Hematopoietic multipotent progenitor cell treated with erythropoietin and hydrocortisone succinate and interleukin-3 and kit ligand, for 4 days (in vitro differentiated cells): ENCODE measurements around the gene CYTH4.
A peak's percentile ranks its signal among the peaks of the same experiment; 100 is the strongest.

Source experiments
- DNase-seq: peaks from one replicate; pipeline ENCODE4 v3.0.0-alpha.2; 2015

The CYTH4 gene

DNA sequence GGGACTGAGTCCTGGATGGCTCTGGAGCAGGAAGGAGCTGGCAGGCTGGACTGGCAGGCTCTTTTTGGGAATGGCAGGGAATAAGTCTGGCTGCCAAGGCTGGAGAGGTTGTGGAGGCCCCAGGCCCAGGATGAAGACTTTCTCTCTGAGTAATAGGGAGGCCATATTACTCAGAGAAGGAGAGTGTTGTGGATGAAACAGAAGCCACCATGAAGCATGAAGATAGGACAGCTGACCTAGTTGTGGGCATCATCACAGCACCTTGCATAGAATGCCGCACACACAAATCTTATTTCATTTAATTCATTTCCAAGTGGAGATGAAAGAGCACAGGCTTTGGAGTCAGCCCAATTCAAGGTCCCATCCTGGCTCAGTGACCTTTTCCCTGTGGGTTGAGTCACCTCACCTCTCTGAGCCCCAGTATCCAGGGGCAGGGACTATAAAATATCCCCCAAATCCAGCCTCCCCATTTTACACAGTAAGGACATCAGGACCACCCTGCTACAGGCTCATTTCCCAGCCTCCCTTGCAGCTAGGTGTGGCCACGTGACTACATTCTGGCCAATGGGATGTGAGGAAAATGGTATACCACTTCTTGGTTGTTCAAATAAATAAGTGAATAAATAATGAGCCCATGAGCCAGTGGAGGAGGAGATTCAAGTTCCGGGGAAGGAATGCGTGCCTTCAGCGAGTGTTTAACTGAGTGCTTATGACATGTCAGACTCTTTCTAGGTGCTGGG is 9.4 kb downstream of the CYTH4 start:
- no peak for DNase-seq

DNA sequence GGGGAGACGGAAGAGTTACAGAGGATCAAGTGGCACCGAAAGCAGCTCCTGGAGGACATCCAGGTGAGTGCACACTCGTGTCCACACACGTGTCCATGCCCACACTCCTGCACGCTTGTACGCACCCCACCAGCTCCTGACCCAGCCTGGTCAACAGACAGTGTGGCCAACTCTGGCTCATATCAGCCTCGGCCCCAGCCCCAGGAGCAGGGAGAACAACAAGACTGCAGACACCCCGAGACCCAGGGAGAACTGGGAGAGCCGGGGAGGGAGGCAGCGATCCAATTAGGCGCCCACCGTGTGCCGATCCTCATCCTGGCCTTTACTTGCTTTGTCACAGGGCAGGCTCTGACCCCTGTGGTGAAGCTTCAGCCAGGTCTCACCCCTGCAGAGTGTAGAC is 10.3 kb downstream of the CYTH4 start:
- no peak for DNase-seq

DNA sequence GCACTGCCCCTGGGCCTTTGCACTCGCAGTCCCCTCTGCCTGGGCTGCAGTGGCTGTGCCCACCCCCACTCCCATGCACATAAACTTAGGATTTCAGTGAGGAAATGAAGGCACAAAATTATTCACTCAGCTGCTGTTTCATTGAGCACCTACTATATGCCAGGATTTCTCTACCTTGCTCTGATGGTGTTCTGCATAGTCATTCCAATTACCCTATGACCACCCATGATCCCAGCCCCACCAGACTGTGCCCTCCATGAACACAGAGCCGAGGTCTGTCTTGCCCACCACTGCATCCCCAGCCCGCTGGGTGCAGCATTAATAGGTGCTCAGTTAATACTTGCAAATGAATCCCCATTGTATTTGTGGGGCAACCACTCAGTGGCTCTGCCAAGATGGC is 10.9 kb downstream of the CYTH4 start:
- DNase-seq: no peak

DNA sequence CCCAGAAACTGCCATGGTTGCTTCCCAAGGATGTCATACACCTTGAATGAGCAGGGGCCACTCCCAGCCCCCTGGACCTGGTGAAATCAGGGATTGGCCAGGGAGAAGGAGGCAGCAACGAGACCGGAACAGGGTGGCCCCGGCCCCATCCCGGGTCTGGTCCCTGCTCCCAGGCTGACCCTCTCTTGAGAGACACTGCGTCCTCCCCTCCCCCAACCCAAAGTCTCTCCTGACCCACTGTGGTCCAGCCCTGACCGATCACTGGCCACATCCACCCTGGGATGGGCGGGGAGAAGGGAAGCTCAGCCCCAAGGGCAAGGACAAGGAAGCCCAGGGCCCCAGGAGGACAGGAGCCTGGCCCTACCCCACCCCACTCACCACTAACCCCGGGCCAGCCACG is 12.4 kb downstream of the CYTH4 start:
- no peak for DNase-seq

DNA sequence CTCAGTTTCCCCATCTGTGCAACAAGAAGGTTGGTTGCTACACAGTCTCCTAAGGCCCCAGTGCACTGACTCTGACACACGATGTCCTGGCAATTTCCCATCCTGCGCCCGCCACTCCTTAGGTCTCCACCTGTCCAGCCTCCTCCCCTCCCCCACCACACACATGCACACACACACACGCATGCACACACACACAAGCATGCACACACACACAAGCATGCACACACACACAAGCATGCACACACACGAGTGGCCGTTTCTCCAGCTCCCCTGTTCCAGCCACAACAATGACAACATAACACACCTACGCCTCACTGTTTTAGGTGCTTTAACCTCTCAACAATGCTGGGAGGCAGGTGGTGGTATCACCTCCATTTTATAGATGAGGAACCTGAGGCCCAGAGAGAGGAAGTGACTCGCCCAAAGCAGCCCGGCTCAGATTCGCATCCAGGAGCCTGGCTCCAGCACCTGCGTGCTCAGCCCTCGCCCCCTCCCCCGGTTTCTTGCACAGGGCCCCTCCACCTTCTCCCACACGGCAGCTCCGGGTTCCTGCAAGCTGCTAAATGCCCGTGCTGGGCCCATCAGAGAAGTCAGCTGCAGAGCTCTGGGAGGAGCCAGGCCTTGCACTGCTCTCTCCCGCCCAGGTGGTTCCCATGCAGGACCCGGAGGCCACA is 13.0 kb downstream of the CYTH4 start:
- no peak for DNase-seq

DNA sequence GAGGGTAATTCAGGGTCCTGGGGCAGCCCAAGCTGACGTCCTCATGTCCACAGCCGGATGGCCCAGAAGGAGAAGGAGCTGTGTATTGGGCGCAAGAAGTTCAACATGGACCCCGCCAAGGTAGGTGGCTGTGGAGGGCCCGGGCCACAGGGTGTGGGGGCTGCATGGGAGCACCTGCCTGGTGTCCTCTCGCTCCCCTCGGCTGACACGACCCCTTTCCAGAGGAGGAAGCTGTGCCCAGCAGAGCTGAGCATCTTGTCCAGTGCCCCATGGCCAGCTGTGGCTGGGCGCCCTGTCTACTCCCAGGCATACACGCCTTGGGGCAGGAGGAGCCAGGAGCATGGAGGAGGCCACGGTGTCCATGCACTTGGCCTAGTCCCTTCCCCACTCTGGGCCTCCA is 13.6 kb downstream of the CYTH4 start:
- no peak for DNase-seq

DNA sequence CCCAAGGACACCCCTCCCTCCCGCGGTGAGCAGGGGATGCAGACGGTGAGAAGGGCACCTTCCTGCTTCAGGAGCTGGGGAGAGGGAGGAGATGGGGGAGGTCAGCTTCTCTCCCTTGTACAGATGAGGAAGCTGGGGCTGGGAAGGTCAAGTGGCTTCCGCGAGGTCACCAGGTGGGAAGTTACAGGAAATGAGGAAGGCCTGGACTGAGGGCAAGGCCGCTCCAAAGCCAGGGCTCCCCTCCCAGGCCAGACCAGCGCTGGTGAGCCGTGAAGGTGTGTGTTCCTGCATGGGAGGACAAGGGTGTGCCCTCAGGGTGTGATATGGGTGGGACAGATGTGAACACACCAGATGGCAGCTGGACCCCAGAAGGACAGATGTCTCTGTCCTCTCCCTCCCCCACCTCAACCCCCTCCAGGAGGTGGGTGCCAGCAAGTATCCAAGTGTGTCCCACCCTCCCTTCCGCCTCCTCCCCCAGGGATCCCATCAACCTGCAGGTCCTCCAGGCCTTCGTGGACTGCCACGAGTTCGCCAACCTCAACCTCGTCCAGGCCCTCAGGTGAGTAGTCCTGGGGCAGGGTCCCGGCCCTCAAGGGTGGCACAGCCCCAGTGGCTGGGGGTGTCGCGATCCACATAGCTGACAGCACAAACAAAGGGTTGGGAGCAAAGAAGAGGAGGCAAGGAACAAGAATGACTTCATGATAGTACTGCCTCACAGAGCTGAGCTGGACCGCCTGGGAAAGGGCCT is 16.6 kb downstream of the CYTH4 start:
- DNase-seq: no peak

DNA sequence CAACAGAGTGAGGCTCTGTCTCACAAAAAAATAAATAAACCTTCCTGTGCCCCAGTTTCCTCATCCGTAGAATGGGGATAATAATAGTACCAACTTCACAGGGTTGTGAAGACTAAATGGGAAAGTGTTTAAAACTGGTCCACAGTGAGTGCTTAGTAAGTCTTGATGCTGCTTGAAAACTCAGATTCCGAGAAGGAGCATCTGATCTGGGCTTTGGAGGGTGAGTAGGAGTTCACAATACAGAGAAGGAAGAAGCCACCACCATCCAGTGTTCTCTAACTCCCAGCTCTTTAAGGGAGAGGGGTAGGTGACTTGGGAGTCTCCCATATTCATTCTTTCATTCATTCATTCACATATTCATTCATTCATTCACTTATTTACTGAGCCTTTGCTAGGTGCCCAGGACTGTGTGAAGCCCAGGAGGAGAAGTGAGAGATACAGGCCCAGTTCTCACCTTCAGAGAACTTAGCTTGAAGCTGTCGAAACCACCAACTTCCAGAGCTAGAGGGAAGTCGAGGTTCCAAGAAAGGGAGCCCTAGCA is 17.7 kb downstream of the CYTH4 start:
- no peak for DNase-seq

DNA sequence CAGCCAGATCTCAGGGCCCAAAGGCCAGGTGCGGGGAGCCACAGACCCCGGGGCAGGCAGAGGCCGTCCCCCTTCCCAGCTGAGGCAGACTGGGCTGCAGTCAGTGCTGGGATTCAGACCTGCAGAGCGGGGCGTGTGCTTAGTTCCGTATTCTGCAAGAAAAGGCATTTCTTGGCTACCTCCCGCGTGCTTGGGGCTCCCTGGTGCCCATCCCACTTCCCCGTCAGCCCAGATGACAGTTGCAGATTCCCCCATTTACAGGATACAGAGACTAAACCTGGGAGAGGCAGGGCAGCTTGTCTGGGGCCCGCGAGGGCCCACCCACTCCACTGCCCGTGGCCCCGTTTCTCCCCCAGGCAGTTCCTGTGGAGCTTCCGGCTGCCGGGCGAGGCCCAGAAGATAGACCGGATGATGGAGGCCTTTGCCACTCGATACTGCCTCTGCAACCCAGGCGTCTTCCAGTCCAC is 18.3 kb downstream of the CYTH4 start:
- DNase-seq: peak; percentile 91

DNA sequence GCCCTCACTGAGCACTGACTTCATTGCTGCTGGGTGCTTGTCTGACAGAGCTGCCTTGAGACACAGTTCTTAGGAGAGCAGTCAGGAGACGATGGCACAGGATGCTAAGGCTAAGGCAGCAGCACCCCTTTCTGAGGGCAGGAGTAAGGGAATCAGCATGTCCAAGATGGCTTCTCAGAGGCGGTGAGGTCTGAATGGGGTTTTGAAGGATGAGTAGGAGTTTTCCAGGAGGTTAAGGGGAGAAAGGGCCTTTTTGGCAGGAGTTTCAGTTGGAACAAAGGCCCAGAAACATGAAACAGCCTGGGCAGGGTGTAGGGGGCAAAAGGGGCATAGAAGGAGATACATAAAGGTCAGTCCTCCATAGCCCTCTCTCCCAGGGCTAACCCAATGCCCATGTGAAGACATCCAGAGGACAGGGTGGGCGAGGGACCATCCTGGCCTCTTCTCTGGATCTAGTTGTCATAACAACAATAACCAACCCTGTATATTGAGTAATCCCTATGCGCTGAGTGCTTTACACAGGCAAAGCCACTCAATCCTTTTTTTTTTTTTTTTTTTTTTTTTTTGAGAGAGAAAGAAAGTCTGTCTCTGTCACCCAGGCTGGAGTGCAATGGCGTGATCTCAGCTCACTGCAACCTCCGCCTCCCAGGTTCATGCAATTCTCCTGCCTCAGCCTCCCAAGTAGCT is 19.0 kb downstream of the CYTH4 start:
- DNase-seq: peak; percentile 46

DNA sequence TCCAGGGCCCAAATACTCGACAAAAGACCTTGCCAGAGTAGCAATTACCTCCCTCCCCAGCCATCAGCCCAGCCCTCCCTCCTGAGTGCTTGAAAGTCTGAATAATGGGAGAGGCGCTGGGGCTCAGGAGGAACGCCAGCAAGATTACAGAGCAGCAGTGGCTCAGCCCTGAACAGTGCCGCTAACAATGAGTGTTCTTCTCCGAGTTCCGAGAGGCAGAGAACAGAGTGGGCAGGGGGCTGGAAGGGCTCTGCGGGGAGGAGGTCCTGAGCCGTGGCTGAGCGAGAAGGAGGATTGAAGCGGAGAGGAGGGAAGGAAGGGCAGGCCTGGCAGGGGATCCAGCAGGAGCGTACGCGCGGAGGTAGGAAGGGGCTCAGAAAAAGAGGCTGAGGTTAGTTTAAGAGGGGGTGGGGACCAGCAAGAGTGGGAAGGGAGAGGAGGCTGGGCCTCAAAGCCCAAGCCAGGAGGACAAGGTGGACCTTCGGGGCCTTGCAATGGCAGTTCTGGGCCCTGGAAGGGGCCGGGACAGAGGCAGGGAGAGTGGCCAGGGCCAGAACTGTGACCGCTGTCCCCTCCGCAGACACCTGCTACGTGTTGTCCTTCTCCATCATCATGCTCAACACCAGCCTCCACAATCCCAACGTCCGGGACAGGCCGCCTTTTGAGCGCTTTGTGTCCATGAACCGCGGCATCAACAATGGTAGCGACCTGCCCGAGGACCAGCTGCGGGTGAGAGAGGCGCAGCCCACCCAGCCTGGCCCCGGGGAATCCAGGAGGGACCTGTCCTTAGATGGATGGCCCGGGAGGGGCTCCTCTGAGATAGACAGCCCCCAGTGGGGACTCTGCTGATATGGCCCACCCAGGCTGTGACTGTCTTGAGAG is 20.6 kb downstream of the CYTH4 start:
- DNase-seq: no peak

DNA sequence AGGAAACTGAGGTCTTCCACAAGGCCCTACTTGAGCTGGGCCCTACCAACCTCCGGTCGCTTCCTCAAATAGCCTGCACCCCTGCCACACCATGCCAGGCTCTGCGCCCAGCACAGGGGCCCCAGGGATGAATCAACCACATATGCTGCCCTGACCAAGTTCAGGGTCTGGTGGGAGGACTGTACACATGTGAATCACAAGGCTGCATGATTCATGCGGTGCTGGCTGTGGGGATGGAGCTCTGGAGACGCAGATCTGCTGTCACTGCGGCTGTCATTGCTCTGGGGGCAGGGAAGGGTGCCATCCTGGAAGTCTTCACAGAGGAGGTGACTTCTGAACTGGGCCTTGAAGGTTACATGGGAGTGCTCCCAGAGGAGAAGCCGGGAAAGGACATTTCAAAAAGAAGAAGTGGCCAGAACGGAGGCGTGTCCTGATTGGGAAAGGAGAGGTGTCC is 21.5 kb downstream of the CYTH4 start:
- DNase-seq: peak; percentile 85

DNA sequence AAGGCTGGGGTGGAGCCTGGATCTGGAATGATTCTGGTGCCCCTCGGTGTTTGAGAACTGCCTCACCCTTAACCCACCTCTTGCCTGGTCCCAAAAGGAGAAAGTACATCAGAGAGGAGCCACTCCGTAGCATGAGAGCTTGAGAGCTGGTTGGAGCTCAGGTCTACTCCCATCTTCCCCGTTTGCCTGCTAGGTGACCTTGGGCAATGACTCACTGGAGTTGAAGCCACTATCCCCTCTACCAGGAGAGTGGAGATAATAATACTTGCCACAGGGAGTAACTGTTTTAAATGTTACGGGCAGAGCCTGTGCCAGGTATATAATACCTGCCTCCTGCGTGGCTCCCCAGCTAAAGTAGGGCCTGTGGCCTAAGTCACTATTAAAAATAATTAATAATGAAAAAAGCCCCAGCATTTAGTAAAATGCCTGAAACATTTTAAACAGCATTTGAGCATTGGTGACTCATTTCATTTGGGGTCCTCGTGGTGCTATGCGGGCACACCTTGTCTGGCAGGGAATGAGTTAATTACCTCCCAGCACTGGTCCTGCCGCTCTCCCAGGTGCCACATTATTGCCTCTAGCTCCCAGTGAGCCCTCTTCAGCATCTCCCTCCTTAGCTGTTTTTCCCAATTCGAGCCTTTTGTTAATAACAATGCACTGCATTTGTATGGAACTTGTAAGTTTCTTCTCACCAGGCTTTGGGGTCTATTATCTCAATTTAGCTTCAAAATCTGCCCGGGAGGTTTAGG is 22.5 kb downstream of the CYTH4 start:
- DNase-seq: peak; percentile 41

DNA sequence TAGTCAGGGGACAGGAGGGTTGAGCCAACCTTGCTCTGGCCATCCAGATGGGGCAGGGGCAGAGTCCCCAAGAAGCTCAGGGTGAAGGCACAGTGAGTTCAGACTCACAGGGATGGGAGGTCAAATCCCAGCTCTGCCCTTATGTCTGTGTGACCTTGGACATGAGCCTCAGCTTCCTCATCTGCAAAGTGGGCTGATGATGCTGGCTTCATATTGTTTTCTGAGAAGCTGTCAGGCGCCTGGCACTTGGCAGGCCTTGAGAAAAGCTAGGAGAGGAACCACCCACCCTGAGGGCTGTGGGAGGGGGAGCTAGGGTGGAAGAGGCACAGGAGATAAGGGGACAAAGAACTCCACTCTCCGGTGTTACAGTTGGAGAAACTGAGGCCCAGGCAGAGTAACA is 23.6 kb downstream of the CYTH4 start:
- no peak for DNase-seq

DNA sequence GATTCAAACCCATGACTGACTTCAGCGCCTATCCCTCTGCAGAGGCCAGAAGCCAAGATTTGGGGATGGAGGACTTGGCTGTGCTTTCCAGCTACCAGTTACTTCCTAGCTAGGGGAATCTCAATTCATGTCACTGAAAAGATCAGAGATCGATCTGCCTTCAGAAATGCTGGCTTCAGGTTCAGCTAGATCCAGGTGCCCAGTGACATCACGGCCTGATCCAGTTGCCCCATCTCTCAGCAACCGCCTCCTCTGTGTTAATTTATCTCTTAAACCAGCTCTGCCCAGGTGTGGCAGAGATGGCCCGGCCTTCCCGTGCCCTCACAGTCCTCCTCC is 24.2 kb downstream of the CYTH4 start:
- no peak for DNase-seq

DNA sequence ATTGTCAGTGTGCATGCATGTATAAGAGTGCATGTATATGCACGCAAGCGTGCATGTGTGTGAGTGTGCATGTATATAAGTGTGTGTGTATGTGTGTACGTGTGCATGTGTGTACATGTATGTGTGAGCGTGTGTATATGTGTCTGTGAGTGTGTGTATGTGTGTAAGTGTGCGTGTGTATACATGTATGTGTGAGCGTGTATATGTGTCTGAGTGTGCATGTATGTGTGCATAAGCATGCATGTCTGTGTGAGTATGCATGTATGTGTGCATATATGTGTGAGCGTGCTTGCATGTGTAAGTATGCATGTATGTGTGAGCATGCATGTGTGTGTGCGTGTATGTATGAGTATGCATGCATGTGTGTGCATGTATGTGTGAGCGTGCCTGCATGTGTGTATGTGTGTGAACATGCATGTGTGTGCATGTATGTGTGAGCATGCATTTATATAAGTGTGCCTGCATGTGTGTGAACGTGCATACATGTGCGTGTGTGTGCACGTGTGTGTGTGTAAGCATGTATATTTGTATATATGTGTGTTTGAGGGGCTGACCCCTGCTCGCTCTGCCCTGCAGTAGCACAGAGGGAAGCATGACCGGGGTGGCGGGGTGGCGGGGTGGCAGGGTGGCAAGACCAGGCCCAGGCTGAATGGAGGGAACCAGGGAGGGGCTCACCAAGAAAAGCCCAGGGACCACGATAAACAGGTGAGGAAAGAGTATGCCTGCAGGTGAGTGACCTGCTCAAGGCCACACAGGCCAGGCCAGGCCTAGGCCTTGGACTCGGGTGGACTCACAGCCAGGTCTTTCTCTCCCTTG is 26.3 kb downstream of the CYTH4 start:
- no peak for DNase-seq

DNA sequence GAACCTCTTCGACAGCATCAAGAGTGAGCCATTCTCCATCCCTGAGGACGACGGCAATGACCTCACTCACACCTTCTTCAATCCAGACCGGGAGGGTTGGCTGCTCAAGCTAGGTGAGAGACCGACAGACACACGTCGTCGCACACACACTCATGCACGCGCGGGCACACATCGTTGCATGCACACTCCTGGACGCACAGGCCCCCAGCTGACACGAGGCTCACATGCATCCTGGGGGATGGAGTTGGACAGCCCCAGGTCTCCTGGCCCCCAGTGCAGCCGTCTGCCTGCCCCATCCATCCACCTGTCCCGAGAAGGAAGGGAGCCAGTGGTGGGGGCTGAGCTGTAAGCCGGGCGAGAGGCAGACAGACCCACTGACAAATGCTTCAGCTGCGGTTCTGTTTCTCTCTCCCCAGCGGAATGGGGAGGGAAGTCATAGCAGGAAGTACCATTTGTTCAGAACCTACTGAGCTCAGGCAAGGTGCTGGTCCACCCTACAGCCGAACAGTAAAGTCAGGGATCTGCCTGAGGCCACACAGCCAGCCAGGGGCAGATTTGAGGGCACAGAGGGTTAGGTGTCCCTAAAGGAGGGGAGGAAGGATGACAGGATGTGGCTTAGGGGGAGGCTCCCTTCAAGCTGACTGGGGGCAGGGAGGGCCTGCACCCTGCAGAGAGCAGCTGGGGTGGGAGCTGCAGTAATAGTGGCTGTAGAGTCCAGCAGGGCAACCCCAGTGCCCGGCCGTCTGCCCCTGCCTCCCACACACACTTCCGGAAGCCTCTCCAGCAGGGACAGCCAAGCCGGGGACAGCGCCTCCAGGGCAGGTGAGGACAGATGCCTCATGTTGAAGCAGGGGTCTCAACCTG is 27.1 kb downstream of the CYTH4 start:
- peak; percentile 85 for DNase-seq

DNA sequence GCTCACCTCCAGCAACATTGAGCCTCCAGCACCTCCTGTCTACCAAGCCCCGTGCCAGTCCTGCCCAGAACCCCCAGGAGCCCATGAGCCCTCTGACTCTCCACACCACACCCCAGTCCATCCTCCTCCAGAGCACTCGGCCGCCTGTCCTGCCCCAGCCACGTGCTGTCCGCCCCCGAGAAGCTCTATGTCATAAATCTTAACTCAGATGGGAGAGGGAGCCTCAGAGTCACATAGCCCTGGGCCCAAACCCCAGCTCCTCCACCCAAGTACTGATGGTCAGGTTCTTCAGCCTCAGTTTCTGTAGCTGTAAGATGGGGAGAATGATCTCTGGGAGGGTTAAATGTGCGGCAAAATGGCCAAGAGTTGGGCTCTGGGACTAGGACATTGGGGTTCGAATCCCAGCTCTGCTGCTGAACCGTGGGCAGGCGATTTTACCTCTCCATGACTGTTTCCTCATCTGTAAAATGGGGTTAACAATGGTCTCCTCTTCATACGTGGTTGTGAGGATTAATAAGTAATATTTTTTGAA is 27.8 kb downstream of the CYTH4 start:
- peak; percentile 37 for DNase-seq
